Heart right ventricle (tissue), 16 donors: ENCODE results near the gene KDM1B. TPM values are rescaled to one million over a fixed set of nuclear protein-coding genes. Genes with fewer than 3 reads are reported as not detected.
A peak's percentile ranks its signal among the peaks of the same experiment; 100 is the strongest.
"Not testable (repeated sequence)": the region's sequence is repeated elsewhere in the genome, so short reads cannot be mapped to it uniquely, and the experiment has no call there.

Source experiments
- ATAC-seq, 8 donors: fragments of 200-7000 bp; cut with Tn5 transposase; one replicate each; pipeline ENCODE4 v1.9.1; 2020; ENCODE audit warnings: mild to moderate bottlenecking in 8 of 8, moderate library complexity in 8 of 8, moderate number of reproducible peaks in 1 of 8
- DNase-seq, 2 donors: peaks; one replicate each; pipeline ENCODE4 v3.0.0-alpha.2; 2020
- H3K27ac ChIP-seq, 10 donors: fragments of 200-600 bp; sonication (generic) in 2 of 10; one replicate each; pipeline versions ENCODE4 v1.5.0 to v1.8.0; 2020 to 2022; ENCODE audit warnings: mild to moderate bottlenecking in 3 of 10
- H3K27me3 ChIP-seq, 7 donors: fragments of 200-600 bp; one replicate each; pipeline ENCODE4 v1.8.0; 2021 to 2022; ENCODE audit warnings: mild to moderate bottlenecking in 2 of 7
- H3K36me3 ChIP-seq, 9 donors: fragments of 200-600 bp; sonication (generic) in 1 of 9; one replicate each; pipeline versions ENCODE4 v1.5.0 to v1.8.0; 2020 to 2022; ENCODE audit warnings: mild to moderate bottlenecking in 2 of 9
- H3K4me1 ChIP-seq, 9 donors: fragments of 200-600 bp; sonication (generic) in 1 of 9; one replicate each; pipeline versions ENCODE4 v1.5.0 to v1.8.0; 2020 to 2022; ENCODE audit warnings: mild to moderate bottlenecking in 4 of 9
- H3K4me3 ChIP-seq, 10 donors: fragments of 200-600 bp; sonication (generic) in 2 of 10; one replicate each; pipeline versions ENCODE4 v1.5.0 to v1.8.0; 2020 to 2022; ENCODE audit warnings: mild to moderate bottlenecking in 7 of 10, moderate library complexity in 2 of 10
- H3K9me3 ChIP-seq, 11 donors: fragments of 200-600 bp in 10 of 11; sonication (generic) in 2 of 11; one replicate each; pipeline versions ENCODE4 v1.5.0 to v1.8.0; 2013 to 2022; ENCODE audit warnings: mild to moderate bottlenecking in 2 of 11, control low read depth in 1 of 11, moderate library complexity in 1 of 11
- WGBS, 2 donors: extraction: QIAGEN DNeasy Blood & Tissue Kit; methylation state at CpG; one replicate each; pipeline ENCODE4 v1.1.7; 2013; ENCODE audit warnings: inconsistent platforms in 1 of 2; 5-methylcytosine and 5-hydroxymethylcytosine counted together
- intact Hi-C, 10 donors: fragments of 100-400 bp; cut with DNase I; formaldehyde crosslinking; loops; one replicate each; pipeline versions ENCODE4 v1.11.1 to v1.14.2; 2022
- polyA plus RNA-seq, 2 donors: library from polyadenylated mRNA; stranded (reverse); fragments of 200-250 nt; gene quantifications; one replicate each; pipeline ENCODE4 v1.2.3, GENCODE V29; 2013
- total RNA-seq, 10 donors: library from RNA; stranded (reverse); fragmentation: NEBNext Ultra II Directional in 3 of 10; extraction: Animal tissue kit (Norgen Biotek cat#: 25700) in 3 of 10; gene quantifications; one replicate each; pipeline versions ENCODE4 v1.2.1 to v1.2.4, GENCODE V29; 2021 to 2023
- TF ChIP-seq, protein P1 (sequence below), 9 donors: fragments of 200-600 bp; sonication (generic) in 2 of 9; IDR thresholded peaks; one replicate each; pipeline versions ENCODE4 v1.5.0 to v1.8.0; 2021 to 2022; ENCODE audit warnings: antibody characterized with exemption in 9 of 9, mild to moderate bottlenecking in 5 of 9, moderate library complexity in 1 of 9
- donor health status: Arrhythmogenic right ventricular cardiomyopathy.
- donor health status: ischemic (EF 13 %, LVEDD 7.1; RV severe dilation, severe dysfunction).
- donor health status: healthy with polysubstance abuse.
- donor health status: DM: no; HTN: yes; CAD: no.
- donor health status: DM: no; HTN: no; CAD: no.
- donor health status: ischemic (EF 25% LVEDD 6.9; RV normal size, moderate dysfunction).
- donor health status: ischemic (EF 25% LVEDD 5.7; RV mildly dilated, moderate dysfunction).
- donor health status: healthy.
- donor health status: DM: yes; HTN: yes; CAD: no.
- donor health status: Ischemic cardiomyopathy.
- donor health status: ischemic (EF 35%, LVEDD 5.7; RV mildly dilated, moderate dysfunction).
- donor health status: nonischemic (EF 11% LVEDD 7.7; RV severe dilation, severe dysfunction).
- donor health status: DM: yes; HTN: yes; CAD: no.
- donor health status: PGD.
- donor health status: ischemic (EF 29% LVEDD 5.4; RV normal size, mild dysfunction).
- donor health status: nonischemic (EF 23%, LVEDD 6.1; RV moderate dilation, normal function).

KDM1B gene
- total and polyA plus RNA-seq, 12 donors: 2.3 to 22.5 (median 15.2) TPM

DNA sequence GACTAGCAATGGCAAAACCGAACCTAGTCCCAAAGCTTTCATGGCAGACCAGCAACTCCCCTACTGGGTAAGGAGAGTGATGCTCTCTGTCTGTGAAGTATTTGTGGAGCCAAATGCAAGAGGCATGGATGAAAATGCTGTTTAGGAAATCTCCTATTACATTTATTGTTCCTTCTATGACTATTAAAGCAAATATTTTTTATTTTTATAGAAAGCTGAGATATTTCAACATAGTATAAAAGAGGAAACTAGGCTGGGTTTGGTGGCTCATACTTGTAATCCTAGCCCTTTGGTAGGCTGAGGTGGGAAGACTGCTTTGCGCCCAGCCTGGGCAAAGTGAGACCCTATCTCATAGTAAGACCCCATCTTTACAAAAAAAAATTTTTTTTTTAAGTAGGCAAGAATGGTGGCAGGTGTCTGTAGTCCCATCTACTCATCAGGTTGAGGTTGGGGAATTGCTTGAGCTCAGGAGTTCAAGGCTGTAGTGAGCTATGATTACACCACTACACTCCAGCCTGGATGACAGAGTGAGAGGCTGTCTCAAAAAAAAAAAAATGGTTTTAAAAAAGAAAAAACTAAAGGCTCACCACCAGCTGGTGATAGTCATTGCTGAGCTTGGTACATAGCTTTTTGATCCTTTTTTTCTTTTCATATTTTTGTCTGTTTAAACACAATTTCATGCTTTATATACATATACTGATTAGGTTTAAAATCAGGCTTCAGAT, 11.3 kb downstream of the KDM1B start:
- Histone ChIP-seq H3K36me3 (peaks cover 0 to 96% (median 58%) of the 10 kb centered on the region in 9 donors), H3K27ac (no peak overlapping the region), H3K27me3 (no peaks in the 10 kb centered on the region), H3K9me3 (peaks cover 0 to 12% (median 0%) of the 10 kb centered on the region in 11 donors), H3K4me1 (peaks cover 0 to 4% (median 0%) of the 10 kb centered on the region in 9 donors), H3K4me3 (no peak overlapping the region)
- 91 to 98% methylated on average over 2 of the region's 2 CpGs for WGBS, 2 donors
- intact Hi-C loops: no loop called here
- ATAC-seq (no peak), DNase-seq (no peak)
- TF ChIP-seq, protein P1, sequence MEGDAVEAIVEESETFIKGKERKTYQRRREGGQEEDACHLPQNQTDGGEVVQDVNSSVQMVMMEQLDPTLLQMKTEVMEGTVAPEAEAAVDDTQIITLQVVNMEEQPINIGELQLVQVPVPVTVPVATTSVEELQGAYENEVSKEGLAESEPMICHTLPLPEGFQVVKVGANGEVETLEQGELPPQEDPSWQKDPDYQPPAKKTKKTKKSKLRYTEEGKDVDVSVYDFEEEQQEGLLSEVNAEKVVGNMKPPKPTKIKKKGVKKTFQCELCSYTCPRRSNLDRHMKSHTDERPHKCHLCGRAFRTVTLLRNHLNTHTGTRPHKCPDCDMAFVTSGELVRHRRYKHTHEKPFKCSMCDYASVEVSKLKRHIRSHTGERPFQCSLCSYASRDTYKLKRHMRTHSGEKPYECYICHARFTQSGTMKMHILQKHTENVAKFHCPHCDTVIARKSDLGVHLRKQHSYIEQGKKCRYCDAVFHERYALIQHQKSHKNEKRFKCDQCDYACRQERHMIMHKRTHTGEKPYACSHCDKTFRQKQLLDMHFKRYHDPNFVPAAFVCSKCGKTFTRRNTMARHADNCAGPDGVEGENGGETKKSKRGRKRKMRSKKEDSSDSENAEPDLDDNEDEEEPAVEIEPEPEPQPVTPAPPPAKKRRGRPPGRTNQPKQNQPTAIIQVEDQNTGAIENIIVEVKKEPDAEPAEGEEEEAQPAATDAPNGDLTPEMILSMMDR (IDR thresholded peaks at IDR 0.05): no peak

DNA sequence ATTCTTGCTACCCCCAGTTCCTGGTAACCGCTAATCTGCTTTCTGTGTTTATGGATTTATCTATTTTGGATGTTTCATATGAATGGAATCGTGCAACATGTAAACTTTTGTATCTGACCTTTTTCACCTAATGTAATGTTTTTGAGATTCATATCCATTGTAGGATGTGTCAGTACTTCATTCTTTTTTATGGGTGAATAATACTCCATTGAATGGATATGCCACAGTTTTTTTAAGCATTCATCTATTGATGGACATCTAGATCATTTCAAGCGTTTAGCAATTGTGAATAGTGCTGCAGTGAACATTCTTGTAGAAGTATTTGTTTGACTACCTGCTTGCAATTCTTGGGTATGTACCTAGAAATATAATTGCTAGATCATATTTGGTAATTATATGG, 13.0 kb downstream of the KDM1B start:
- TF ChIP-seq, protein P1 (IDR thresholded peaks at IDR 0.05): no peak
- peaks cover 0 to 96% (median 56%) of the 10 kb centered on the region in 9 donors for H3K36me3 ChIP-seq

DNA sequence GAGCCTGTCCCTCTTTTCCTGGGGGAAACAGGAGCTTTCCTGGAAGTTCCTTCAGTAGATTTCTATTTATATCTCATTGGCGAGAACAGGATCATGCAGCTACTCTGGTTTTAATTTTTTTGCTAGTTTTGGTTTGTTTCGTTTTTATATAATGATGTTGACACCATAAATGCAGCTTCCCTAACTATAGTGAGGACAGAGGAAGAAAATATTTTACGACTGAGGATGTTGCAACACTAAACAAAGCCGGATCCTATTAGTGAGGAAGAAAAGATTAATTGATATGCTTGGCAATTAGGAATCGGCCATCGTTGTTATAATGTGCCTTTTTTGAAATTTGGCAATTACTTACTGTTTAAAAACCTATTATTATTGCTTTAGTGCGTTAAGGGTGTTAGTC, 16.6 kb downstream of the KDM1B start:
- Histone ChIP-seq H3K9me3 (peaks cover 0 to 20% (median 0%) of the 10 kb centered on the region in 11 donors), H3K4me3 (no peak overlapping the region), H3K36me3 (peaks cover 0 to 84% (median 33%) of the 10 kb centered on the region in 9 donors), H3K27me3 (no peaks in the 10 kb centered on the region), H3K27ac (peak overlapping the region in 1 of 10 donors; percentile 37), H3K4me1 (peaks cover 0 to 17% (median 0%) of the 10 kb centered on the region in 9 donors)
- TF ChIP-seq, protein P1 (IDR thresholded peaks at IDR 0.05): no peak
- ATAC-seq (peak in 1 of 8 donors; percentile 18), DNase-seq (no peak)
- WGBS, 2 donors: 84 to 86% methylated on average over 7 of the region's 7 CpGs
- intact Hi-C loops: no loop called here

More for the DNA sequence above, 13.0 kb downstream of the KDM1B start:
- DNase-seq (no peak), ATAC-seq (no peak)
- H3K4me3 ChIP-seq: no peak overlapping the region
- peaks cover 0 to 12% (median 0%) of the 10 kb centered on the region in 11 donors for H3K9me3 ChIP-seq
- H3K4me1 ChIP-seq: peaks cover 0 to 13% (median 0%) of the 10 kb centered on the region in 9 donors
- intact Hi-C loops: no loop called here
- WGBS, 2 donors: 99% methylated on average over 3 of the region's 3 CpGs
- no peaks in the 10 kb centered on the region for H3K27me3 ChIP-seq
- H3K27ac ChIP-seq: no peak overlapping the region

DNA sequence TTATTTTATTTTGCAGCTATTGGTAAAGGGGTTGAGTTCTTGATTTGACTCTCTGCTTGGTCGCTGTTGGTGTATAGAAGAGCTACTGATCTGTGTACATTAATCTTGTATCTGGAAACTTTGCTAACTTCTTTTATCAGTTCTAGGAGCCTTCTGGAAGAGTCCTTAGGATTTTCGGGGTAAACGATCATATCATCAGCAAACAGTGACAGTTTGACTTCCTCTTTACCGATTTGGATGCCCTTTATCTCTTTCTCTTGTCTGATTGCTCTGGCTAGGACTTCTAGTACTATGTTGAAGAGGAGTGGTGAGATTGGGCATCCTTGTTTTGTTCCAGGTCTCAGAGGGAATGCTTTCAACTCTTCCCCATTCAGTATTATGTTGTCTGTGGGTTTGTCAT, 21.0 kb downstream of the KDM1B start:
- intact Hi-C loops: not testable (repeated sequence)
- 54 to 60% methylated on average over 4 of the region's 4 CpGs for WGBS, 2 donors

More for the DNA sequence above, 21.0 kb downstream of the KDM1B start:
- H3K4me1 ChIP-seq: peaks cover 0 to 53% (median 0%) of the 10 kb centered on the region in 9 donors
- not testable (repeated sequence) for DNase-seq, H3K9me3 ChIP-seq, H3K4me3 ChIP-seq, ATAC-seq, H3K27me3 ChIP-seq, H3K27ac ChIP-seq
- peaks cover 0 to 50% (median 8%) of the 10 kb centered on the region in 9 donors for H3K36me3 ChIP-seq
